HepG2 (cell line): ENCODE data around the gene SLC44A5. TPM values are rescaled to one million over a fixed set of nuclear protein-coding genes. Genes with fewer than 3 reads are reported as not detected.

Experiments used
- ATAC-seq: fragments of 200-7000 bp; cut with Tn5 transposase; 3 replicates; pipeline ENCODE4 v1.9.1; 2020; ENCODE audit warnings: mild to moderate bottlenecking, moderate library complexity
- BruUV-seq: library from RNA; stranded (reverse); fragments of 400-500 nt; replicated peaks from 2 replicates; lab custom pipeline; 2021; lab: Mats Ljungman, UMichigan
- CTCF ChIA-PET: fragments of 300-600 bp; formaldehyde crosslinking; extraction: SDS; loops from one replicate; lab custom pipeline; 2021; ENCODE audit warnings: low total read pairs, inconsistent platforms, low intra/inter-chr PET ratio; lab: Yijun Ruan, JAX
- POLR2A ChIA-PET: fragments of 350-600 bp; sonication (Branson Sonifier 250); formaldehyde crosslinking; loops from one replicate; lab custom pipeline; 2020; ENCODE audit warnings: antibody characterized with exemption, inconsistent platforms; lab: Yijun Ruan, JAX
- DNase-seq: peaks from one replicate; pipeline ENCODE4 v3.0.0-alpha.2; 2015; ENCODE audit warnings: low spot score
- FAIRE-seq: peaks from 3 replicates; lab custom pipeline; 2011; peaks lifted over from hg19 to GRCh38; lab: Jason Lieb, UNC
- H2AFZ ChIP-seq: one replicate; pipeline ENCODE4 v1.6.1; 2011; ENCODE audit warnings: low read length, inconsistent platforms
- H3K27ac ChIP-seq: fragments of 300-600 bp; 3 replicates; pipeline ENCODE4 v1.8.0; 2011; ENCODE audit warnings: mixed run types, mild to moderate bottlenecking, mixed read lengths, low read length, inconsistent platforms; ENCODE audit not compliant: insufficient read depth; ENCODE audit errors: extremely low read length
- H3K27me3 ChIP-seq, 2 experiments: fragments of 200-600 bp in 1 of 2; 2 replicates in 1 of 2; 3 replicates in 1 of 2; pipeline versions ENCODE4 v1.6.0 to v1.8.0; 2011; ENCODE audit warnings: low read length in 2 of 2, mild to moderate bottlenecking in 2 of 2, moderate library complexity in 2 of 2, inconsistent platforms in 1 of 2; ENCODE audit not compliant: insufficient read depth in 2 of 2, control insufficient read depth in 1 of 2
- H3K36me3 ChIP-seq, 2 experiments: fragments of 200-600 bp in 1 of 2; replicated peaks in 1 of 2; 2 replicates in 1 of 2; 3 replicates in 1 of 2; pipeline versions ENCODE4 v1.5.1 to v1.8.0; 2011; ENCODE audit warnings: low read length in 2 of 2, inconsistent platforms in 1 of 2; ENCODE audit not compliant: insufficient read depth in 2 of 2, control insufficient read depth in 1 of 2
- H3K4me1 ChIP-seq: 2 replicates; pipeline ENCODE4 v1.5.1; 2012; ENCODE audit warnings: low read length, inconsistent platforms; ENCODE audit not compliant: insufficient read depth
- H3K4me2 ChIP-seq: 2 replicates; pipeline ENCODE4 v1.6.0; 2011; ENCODE audit warnings: low read depth, low read length, inconsistent platforms
- H3K4me3 ChIP-seq, 3 experiments: fragments of 200-600 bp in 1 of 3; sonication (generic), shearing (Covaris generic) in 1 of 3; replicated peaks in 1 of 3; 2 replicates each; pipeline ENCODE4 v1.5.1; 2011 to 2016; ENCODE audit warnings: low read length in 3 of 3, inconsistent platforms in 2 of 3, low read depth in 2 of 3, mild to moderate bottlenecking in 2 of 3, control low read depth in 1 of 3, mixed read lengths in 1 of 3; ENCODE audit not compliant: insufficient read depth in 1 of 3
- H3K79me2 ChIP-seq: one replicate; pipeline ENCODE4 v1.6.1; 2011; ENCODE audit warnings: low read length, inconsistent platforms; ENCODE audit not compliant: insufficient read depth
- H3K9ac ChIP-seq: 2 replicates; pipeline ENCODE4 v1.6.0; 2011; ENCODE audit warnings: mild to moderate bottlenecking, low read depth, low read length, inconsistent platforms; ENCODE audit not compliant: insufficient read depth
- H3K9me3 ChIP-seq: 2 replicates; pipeline ENCODE4 v1.5.1; 2012; ENCODE audit warnings: mild to moderate bottlenecking, low read length
- H4K20me1 ChIP-seq: 2 replicates; pipeline ENCODE4 v1.6.0; 2011; ENCODE audit warnings: inconsistent platforms, mild to moderate bottlenecking, low read length, moderate library complexity; ENCODE audit not compliant: insufficient read depth
- ATF3 ChIP-seq: sonication (generic); formaldehyde crosslinking; IDR thresholded peaks from 2 replicates; pipeline ENCODE4 v1.4.0; 2020; ENCODE audit warnings: missing genetic modification reagents
- DZIP1 ChIP-seq: sonication (generic); formaldehyde crosslinking; IDR thresholded peaks from 2 replicates; pipeline ENCODE4 v1.5.0; 2020; ENCODE audit warnings: mild to moderate bottlenecking, missing genetic modification reagents
- FOXA3 ChIP-seq: IDR thresholded peaks from 2 replicates; pipeline ENCODE4 v1.6.1; 2016; ENCODE audit warnings: missing genetic modification reagents, missing compliant biosample characterization
- IRF2 ChIP-seq: IDR thresholded peaks from 2 replicates; pipeline ENCODE4 v1.6.1; 2018; ENCODE audit warnings: missing genetic modification reagents, missing compliant biosample characterization
- KDM3A ChIP-seq: IDR thresholded peaks from 2 replicates; pipeline ENCODE4 v1.6.1; 2018; ENCODE audit warnings: low read depth, missing compliant biosample characterization
- MXD3 ChIP-seq: IDR thresholded peaks from 2 replicates; pipeline ENCODE4 v1.6.1; 2016; ENCODE audit warnings: mild to moderate bottlenecking, missing biosample characterization, missing genetic modification reagents
- NBN ChIP-seq: fragments of 450-650 bp; conservative IDR thresholded peaks from 2 replicates; pipeline ENCODE4 v1.6.1; 2017
- NRL ChIP-seq: sonication (generic); formaldehyde crosslinking; IDR thresholded peaks from 2 replicates; pipeline ENCODE4 v1.5.0; 2020; ENCODE audit warnings: missing genetic modification reagents, mild to moderate bottlenecking, moderate library complexity, borderline replicate concordance
- ZNF124 ChIP-seq: sonication (generic); formaldehyde crosslinking; IDR thresholded peaks from 2 replicates; pipeline ENCODE4 v1.4.0; 2020; ENCODE audit warnings: missing genetic modification reagents
- ZNF20 ChIP-seq: sonication (generic); formaldehyde crosslinking; IDR thresholded peaks from 2 replicates; pipeline ENCODE4 v1.4.0; 2020; ENCODE audit warnings: mild to moderate bottlenecking, moderate library complexity, missing genetic modification reagents
- ZNF274 ChIP-seq: sonication (generic); formaldehyde crosslinking; IDR thresholded peaks from 2 replicates; pipeline ENCODE4 v1.5.1; 2020; ENCODE audit warnings: mild to moderate bottlenecking, missing genetic modification reagents
- ZNF430 ChIP-seq: sonication (generic); formaldehyde crosslinking; IDR thresholded peaks from 2 replicates; pipeline ENCODE4 v1.9.0; 2021; ENCODE audit warnings: mild to moderate bottlenecking, missing genetic modification reagents
- ZNF557 ChIP-seq: sonication (generic); formaldehyde crosslinking; IDR thresholded peaks from 2 replicates; pipeline ENCODE4 v1.4.0; 2020; ENCODE audit warnings: missing genetic modification reagents
- ZXDC ChIP-seq: sonication (generic); formaldehyde crosslinking; IDR thresholded peaks from 2 replicates; pipeline ENCODE4 v1.5.0; 2020; ENCODE audit warnings: mild to moderate bottlenecking, missing genetic modification reagents
- in situ Hi-C: cut with HindIII; loops from 2 replicates; pipeline ENCODE4 v1.10.0; 2017; ENCODE audit warnings: low pct_unique_long_range_greater_than_20kb; ENCODE audit not compliant: extremely low pct_ligation_motif_present
- intact Hi-C: fragments of 100-400 bp; cut with micrococcal nuclease; formaldehyde crosslinking; loops from one replicate; pipeline ENCODE4 v1.10.0; 2022; ENCODE audit not compliant: unreplicated experiment
- polyA plus RNA-seq, 8 experiments: library from polyadenylated mRNA; depleted of rRNA in 3 of 8; stranded (reverse) in 7 of 8; unstranded in 1 of 8; fragments of >200 nt; fragmentation: Illumina TruSeq in 4 of 8; extraction: Trizol in 4 of 8; gene quantifications; 2 replicates each; pipeline versions ENCODE4 v1.2.1 to v1.2.3, GENCODE V29; 2011 to 2016; ENCODE audit warnings: low read depth in 4 of 8, missing spikeins in 1 of 8, mixed read lengths in 1 of 8; ENCODE audit not compliant: insufficient read depth in 1 of 8
- total RNA-seq, 5 experiments: library from RNA; depleted of rRNA; stranded (reverse); fragments of >200 nt; fragmentation: Illumina TruSeq; extraction: Trizol; gene quantifications; 2 replicates each; pipeline ENCODE4 v1.2.3, GENCODE V29; 2016; ENCODE audit warnings: low read depth in 1 of 5
- TF ChIP-seq, protein P1 (sequence below): sonication (generic); formaldehyde crosslinking; IDR thresholded peaks from 2 replicates; pipeline ENCODE4 v1.8.1; 2023; ENCODE audit warnings: mild to moderate bottlenecking, inconsistent platforms, moderate library complexity, missing genetic modification reagents, borderline replicate concordance
- TF ChIP-seq, protein P2 (sequence below), 2 experiments: fragments of 450-650 bp in 1 of 2; sonication (generic) in 1 of 2; formaldehyde crosslinking; IDR thresholded peaks; 2 replicates each; pipeline versions ENCODE4 v1.5.0 to v1.8.0; 2020 to 2022; ENCODE audit warnings: mild to moderate bottlenecking in 1 of 2, missing genetic modification reagents in 1 of 2

SLC44A5 gene
- total and polyA plus RNA-seq, 2 of the 13 experiments (the other 11 are each of a cell fraction or from before 2014, with no cell fraction given), result 8.0 to 16.0 TPM

DNA sequence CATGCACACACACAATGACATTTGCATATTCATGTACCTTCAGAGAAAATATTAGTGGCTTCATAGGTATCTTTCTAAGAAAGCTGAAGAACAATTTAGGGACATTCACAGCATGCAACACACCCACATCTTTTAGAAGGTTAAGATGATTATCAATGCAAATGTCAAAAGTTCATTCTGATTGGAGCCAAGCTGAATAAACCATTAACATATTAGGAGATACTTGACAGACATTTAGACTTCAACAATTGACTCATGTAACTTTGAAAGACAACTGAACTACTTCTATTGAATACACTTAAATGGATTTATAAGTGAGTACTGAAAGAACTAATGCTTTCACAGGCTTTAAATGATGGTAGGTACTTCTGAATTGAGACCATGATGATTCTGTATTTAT is 365.7 kb downstream of the SLC44A5 start:
- intact Hi-C loops, result no loop called here
- CTCF ChIA-PET, result no interaction called here
- DNase-seq (no peak), FAIRE-seq (no peak)
- H3K9ac ChIP-seq, result no peak overlapping the region
- no peaks in the 10 kb centered on the region for H3K36me3 ChIP-seq
- no peaks in the 10 kb centered on the region for H4K20me1 ChIP-seq
- no peak overlapping the region for H3K27ac ChIP-seq
- H2AFZ ChIP-seq, result no peak overlapping the region
- TF ChIP-seq, protein P1, sequence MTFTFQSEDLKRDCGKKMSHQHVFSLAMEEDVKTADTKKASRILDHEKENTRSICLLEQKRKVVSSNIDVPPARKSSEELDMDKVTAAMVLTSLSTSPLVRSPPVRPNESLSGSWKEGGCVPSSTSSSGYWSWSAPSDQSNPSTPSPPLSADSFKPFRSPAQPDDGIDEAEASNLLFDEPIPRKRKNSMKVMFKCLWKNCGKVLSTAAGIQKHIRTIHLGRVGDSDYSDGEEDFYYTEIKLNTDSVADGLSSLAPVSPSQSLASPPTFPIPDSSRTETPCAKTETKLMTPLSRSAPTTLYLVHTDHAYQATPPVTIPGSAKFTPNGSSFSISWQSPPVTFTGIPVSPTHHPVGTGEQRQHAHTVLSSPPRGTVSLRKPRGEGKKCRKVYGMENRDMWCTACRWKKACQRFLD (CRISPR knock-in tag), result no peak
- no peak for TF ChIP-seq MXD3
- no peak for TF ChIP-seq ZNF430
- no peak for TF ChIP-seq ZXDC (CRISPR knock-in tag)
- no peak for TF ChIP-seq ZNF20
- no peak for TF ChIP-seq KDM3A (CRISPR knock-in tag)
- no peak for TF ChIP-seq FOXA3 (CRISPR knock-in tag)
- TF ChIP-seq NRL (CRISPR knock-in tag), result no peak
- no peak for TF ChIP-seq ZNF124 (CRISPR knock-in tag)
- no peak for TF ChIP-seq ZNF557 (CRISPR knock-in tag)
- no peak for TF ChIP-seq IRF2 (CRISPR knock-in tag)
- no peak for TF ChIP-seq ATF3 (CRISPR knock-in tag)
- TF ChIP-seq DZIP1, result no peak
- no peak for TF ChIP-seq NBN
- TF ChIP-seq, protein P2, sequence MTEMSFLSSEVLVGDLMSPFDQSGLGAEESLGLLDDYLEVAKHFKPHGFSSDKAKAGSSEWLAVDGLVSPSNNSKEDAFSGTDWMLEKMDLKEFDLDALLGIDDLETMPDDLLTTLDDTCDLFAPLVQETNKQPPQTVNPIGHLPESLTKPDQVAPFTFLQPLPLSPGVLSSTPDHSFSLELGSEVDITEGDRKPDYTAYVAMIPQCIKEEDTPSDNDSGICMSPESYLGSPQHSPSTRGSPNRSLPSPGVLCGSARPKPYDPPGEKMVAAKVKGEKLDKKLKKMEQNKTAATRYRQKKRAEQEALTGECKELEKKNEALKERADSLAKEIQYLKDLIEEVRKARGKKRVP (CRISPR knock-in tag; IDR thresholded peaks at IDR 0.05), result no peak
- TF ChIP-seq ZNF274 (CRISPR knock-in tag), result no peak
- TF ChIP-seq, all 625 proteins: peak for 0
- ATAC-seq, result no peak
- Histone ChIP-seq H3K27me3 (no peaks in the 10 kb centered on the region), H3K4me3 (no peak overlapping the region), H3K4me2 (no peak overlapping the region), H3K79me2 (no peaks in the 10 kb centered on the region), H3K9me3 (no peaks in the 10 kb centered on the region), H3K4me1 (no peaks in the 10 kb centered on the region)
- no TSS peak for BruUV-seq
- in situ Hi-C loops, result loop anchor here (25.0 kb wide), 1 partner anchor 392 kb away; no protein-coding TSS in a partner anchor
- POLR2A ChIA-PET, result no interaction called here
